ENCODE data around the gene CFDP1.

DNA sequence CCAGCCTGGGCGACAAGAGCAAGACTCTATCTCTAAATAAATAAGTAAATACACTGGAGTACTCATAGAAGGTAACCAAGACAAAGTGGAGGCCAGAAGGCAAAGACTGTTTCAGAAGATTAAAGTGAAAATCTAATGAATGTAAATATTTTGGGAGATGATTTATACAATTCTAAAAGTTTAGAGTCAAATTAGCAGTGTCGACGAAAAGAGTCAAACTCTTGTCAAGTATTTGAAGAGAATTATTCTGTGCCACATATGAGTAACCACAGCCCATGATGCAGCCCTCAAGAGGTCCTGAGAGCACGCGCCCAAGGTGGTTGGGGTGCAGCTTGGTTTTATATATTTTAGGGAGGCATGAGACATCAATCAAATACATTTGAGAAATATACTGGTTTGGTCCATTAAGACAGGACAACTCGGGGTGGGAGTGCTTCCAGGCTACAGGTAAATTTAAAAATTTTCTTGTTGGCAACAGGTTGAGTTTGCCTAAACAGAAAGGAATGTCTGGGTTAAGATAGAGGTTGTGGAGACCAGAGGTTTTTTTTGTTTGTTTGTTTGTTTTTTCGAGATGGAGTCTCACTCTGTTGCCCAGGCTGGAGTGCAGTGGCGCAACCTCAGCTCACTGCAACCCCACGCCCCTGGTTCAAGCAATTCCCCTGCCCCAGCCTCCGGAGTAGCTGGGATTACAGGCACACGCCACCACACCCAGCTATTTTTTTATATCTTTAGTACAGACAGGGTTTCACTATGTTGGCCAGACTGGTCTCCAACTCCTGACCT lies 3.5 kb downstream of the CFDP1 start:
- TF ChIP-seq CTCF (optimal IDR thresholded peaks at IDR 0.05 in 1 of 3, IDR thresholded peaks at IDR 0.05 in 1 of 3, conservative IDR thresholded peaks at IDR 0.05 in 1 of 3; ENCODE audit: extremely low read depth in 1 of 3, insufficient read depth in 2 of 3, low read length in 3 of 3) (no peak), EZH2 (IDR thresholded peaks at IDR 0.05; ENCODE audit: low read length) (no peak)

Data from keratinocyte (primary cell).